Left ventricle myocardium inferior (tissue), 1 donor: Measurements from ENCODE around the gene BCL11B. TPM values are rescaled to one million over a fixed set of nuclear protein-coding genes. Genes with fewer than 3 reads are reported as not detected.

Experiments
- DNase-seq: peaks from one replicate; pipeline ENCODE4 v3.0.0-alpha.2; 2020
- H3K27ac ChIP-seq: fragments of 200-600 bp; replicated peaks from 2 replicates; pipeline ENCODE4 v1.8.0; 2021
- H3K27me3 ChIP-seq: fragments of 200-600 bp; 2 replicates; pipeline ENCODE4 v1.8.0; 2021; ENCODE audit warnings: low read depth
- H3K36me3 ChIP-seq: fragments of 200-600 bp; 2 replicates; pipeline ENCODE4 v1.8.0; 2021
- H3K4me1 ChIP-seq: fragments of 200-600 bp; 2 replicates; pipeline ENCODE4 v1.8.0; 2021
- H3K4me3 ChIP-seq: fragments of 200-600 bp; 2 replicates; pipeline ENCODE4 v1.8.0; 2021; ENCODE audit warnings: mild to moderate bottlenecking, moderate library complexity
- H3K9me3 ChIP-seq: fragments of 200-600 bp; replicated peaks from 2 replicates; pipeline ENCODE4 v1.8.0; 2021
- intact Hi-C: fragments of 100-400 bp; cut with micrococcal nuclease; formaldehyde crosslinking; loops from one replicate; pipeline ENCODE4 v1.11.0; 2022
- total RNA-seq: library from RNA; stranded (reverse); fragmentation: NEBNext Ultra II Directional; extraction: Animal tissue kit (Norgen Biotek cat#: 25700); gene quantifications from one replicate; pipeline ENCODE4 v1.2.1, GENCODE V29; 2021
- TF ChIP-seq, protein P1 (sequence below): fragments of 200-600 bp; IDR thresholded peaks from 2 replicates; pipeline ENCODE4 v1.8.0; 2021; ENCODE audit warnings: antibody characterized with exemption, mild to moderate bottlenecking, borderline replicate concordance
- donor health status: DM: no; HTN: yes; CAD: no; lungs with severe emphysema.

The BCL11B gene
- total RNA-seq, 1 donor from 2014 or later = 0.11 TPM

DNA sequence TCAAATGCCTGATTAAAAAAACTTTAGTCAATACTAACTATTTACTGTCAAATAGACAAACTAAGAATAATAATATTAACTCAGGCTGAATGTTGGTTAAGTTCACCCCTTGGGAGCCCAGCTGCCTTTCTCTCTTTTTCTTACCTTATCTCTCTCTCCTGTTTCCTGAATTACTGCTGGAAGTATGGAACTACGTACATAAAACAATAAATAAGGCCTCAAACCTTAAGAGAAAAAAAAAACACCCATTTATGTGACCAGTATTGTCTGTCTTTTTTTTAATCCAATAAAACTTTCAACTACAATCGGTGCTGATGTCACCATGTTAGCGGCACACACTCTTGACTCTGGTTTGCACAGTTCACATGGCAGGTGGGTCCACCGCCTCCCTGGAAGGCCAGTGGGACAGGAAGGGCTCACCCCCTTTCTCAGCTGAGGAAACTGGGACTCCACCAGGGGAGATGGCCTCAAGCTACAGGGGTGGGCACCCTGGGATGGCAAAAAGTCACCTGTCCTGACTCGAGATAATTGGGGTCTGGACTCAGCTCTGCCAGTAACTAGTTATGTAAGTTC, 21.3 kb downstream of the BCL11B start:
- DNase-seq = no peak
- peaks cover 100% of the 10 kb centered on the region for H3K27me3 ChIP-seq
- intact Hi-C loops = no loop called here
- TF ChIP-seq, protein P1, sequence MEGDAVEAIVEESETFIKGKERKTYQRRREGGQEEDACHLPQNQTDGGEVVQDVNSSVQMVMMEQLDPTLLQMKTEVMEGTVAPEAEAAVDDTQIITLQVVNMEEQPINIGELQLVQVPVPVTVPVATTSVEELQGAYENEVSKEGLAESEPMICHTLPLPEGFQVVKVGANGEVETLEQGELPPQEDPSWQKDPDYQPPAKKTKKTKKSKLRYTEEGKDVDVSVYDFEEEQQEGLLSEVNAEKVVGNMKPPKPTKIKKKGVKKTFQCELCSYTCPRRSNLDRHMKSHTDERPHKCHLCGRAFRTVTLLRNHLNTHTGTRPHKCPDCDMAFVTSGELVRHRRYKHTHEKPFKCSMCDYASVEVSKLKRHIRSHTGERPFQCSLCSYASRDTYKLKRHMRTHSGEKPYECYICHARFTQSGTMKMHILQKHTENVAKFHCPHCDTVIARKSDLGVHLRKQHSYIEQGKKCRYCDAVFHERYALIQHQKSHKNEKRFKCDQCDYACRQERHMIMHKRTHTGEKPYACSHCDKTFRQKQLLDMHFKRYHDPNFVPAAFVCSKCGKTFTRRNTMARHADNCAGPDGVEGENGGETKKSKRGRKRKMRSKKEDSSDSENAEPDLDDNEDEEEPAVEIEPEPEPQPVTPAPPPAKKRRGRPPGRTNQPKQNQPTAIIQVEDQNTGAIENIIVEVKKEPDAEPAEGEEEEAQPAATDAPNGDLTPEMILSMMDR = no peak
- no peaks in the 10 kb centered on the region for H3K9me3 ChIP-seq
- no peak overlapping the region for H3K4me3 ChIP-seq
- peaks cover 12% of the 10 kb centered on the region for H3K4me1 ChIP-seq
- no peaks in the 10 kb centered on the region for H3K36me3 ChIP-seq
- H3K27ac ChIP-seq = no peak overlapping the region

DNA sequence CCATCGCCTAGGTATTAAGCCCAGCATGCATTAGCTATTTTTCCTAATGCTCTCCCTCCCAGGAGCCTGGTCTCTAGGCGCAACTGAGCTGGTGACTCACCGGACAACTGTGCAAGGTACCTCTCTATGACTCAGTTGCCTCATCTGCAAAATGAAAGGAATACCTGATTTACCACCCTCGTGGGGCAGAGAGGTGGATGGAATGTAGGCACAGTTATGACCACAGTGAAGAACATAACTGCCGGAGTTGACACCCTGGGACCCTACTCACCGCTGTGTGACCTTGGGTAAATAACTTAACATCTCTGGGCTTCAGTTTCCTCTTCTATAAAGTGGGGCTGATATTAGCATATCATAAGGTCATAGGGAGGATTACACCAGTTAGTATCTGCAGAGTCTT, 22.6 kb downstream of the BCL11B start:
- Histone ChIP-seq H3K27me3 (peaks cover 100% of the 10 kb centered on the region), H3K4me1 (peaks cover 16% of the 10 kb centered on the region), H3K36me3 (no peaks in the 10 kb centered on the region), H3K9me3 (no peaks in the 10 kb centered on the region), H3K4me3 (no peak overlapping the region), H3K27ac (no peak overlapping the region)
- TF ChIP-seq, protein P1 = no peak
- no peak for DNase-seq
- intact Hi-C loops = no loop called here

DNA sequence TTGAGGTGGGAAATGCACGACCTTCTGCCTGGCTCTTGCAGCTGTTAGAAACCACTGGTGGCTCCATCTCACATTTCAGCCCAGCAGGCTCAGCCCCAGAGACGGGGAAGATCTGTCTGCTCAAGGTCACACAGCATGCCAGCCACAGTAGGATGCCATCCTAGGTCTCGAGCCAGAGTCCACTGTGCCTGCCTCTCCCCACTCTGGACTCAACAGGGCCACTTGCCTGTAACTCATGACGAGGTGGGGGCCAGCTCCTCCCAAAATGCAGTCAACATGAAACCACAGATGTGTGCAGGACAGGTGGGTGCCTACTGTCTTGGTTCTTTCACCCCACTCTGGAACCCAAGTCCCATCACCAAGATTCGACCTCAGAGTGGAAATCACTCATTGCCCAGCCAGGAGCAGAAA, 23.2 kb downstream of the BCL11B start:
- no peak overlapping the region for H3K27ac ChIP-seq
- DNase-seq = no peak

DNA sequence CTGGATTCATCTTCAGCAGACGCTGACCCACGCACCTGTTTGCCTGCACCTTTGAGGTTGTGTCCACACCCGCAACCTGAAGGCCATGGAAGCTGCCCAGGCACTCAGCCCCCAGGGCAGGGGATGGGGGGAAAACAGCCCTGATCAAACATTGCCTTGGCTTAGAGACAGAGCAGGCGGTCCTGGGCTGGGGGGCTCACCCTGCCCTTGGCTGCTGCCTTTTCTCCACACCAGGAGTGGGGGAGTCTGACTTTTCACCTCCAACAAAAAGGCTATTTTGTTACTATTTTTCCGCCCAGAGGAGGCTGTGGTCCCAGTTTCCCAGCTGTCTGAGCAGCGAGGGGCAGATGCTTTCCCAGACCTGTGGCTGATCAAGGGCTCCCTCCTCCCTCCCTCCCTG, 24.2 kb downstream of the BCL11B start:
- Histone ChIP-seq H3K9me3 (no peaks in the 10 kb centered on the region), H3K4me3 (no peak overlapping the region), H3K4me1 (peaks cover 16% of the 10 kb centered on the region), H3K27ac (no peak overlapping the region), H3K27me3 (peaks cover 100% of the 10 kb centered on the region), H3K36me3 (no peaks in the 10 kb centered on the region)
- TF ChIP-seq, protein P1 = no peak
- no peak for DNase-seq
- intact Hi-C loops = no loop called here

More for the DNA sequence above, 23.2 kb downstream of the BCL11B start:
- H3K36me3 ChIP-seq = no peaks in the 10 kb centered on the region
- no peak overlapping the region for H3K4me3 ChIP-seq
- H3K4me1 ChIP-seq = peaks cover 16% of the 10 kb centered on the region
- peaks cover 100% of the 10 kb centered on the region for H3K27me3 ChIP-seq
- H3K9me3 ChIP-seq = no peaks in the 10 kb centered on the region
- intact Hi-C loops = no loop called here
- TF ChIP-seq, protein P1 = no peak

DNA sequence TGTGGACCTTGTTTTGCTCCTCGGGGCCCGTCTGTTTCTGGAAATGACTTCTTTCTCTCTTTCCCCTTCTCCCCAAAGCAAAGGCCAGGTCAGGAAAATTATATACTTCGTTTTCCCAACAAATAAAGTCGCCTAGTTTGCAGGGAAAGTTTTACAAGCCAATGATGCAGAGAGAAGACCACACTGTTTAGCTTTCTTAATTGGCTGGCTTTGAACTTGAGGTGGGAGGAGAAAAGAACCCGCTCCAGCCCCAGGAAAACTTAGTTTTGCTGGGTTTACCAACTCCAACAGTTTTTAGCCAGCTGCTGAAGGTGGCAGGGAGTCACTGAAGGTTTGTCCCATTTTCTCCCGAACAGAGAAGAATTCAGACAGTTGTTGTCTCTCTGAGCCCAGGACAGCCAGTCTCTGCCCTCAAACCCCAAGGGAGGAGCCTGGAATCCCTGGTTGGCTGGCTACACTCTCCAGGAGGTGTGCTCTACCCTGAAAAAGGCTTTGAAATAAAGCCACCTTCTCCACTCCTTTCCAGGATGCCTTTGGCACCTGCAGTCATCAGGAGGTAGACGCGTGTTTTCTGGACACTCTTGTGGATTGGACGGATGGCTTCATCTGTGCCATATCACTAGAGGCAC, 24.8 kb downstream of the BCL11B start:
- intact Hi-C loops = no loop called here
- peaks cover 16% of the 10 kb centered on the region for H3K4me1 ChIP-seq
- H3K27me3 ChIP-seq = peaks cover 100% of the 10 kb centered on the region
- no peak overlapping the region for H3K27ac ChIP-seq
- no peaks in the 10 kb centered on the region for H3K9me3 ChIP-seq
- no peak for DNase-seq
- TF ChIP-seq, protein P1 = no peak
- no peak overlapping the region for H3K4me3 ChIP-seq
- H3K36me3 ChIP-seq = no peaks in the 10 kb centered on the region
